SK-N-SH (cell line): ENCODE data around the gene TNFRSF11A. TPM values are rescaled to one million over a fixed set of nuclear protein-coding genes. Genes with fewer than 3 reads are reported as not detected.

ENCODE experiments used
- CTCF ChIA-PET: fragments of 300-600, 350-600 bp; formaldehyde crosslinking; extraction: SDS; loops from one replicate; lab custom pipeline; 2021; lab: Yijun Ruan, JAX
- POLR2A ChIA-PET: fragments of 350-600 bp; sonication (Branson Sonifier 250); formaldehyde crosslinking; extraction: SDS; loops from one replicate; lab custom pipeline; 2020; ENCODE audit warnings: antibody characterized with exemption, inconsistent platforms; lab: Yijun Ruan, JAX
- DNase-seq: peaks from one replicate; pipeline ENCODE4 v3.0.0; 2012
- H2AFZ ChIP-seq: fragments of 200-600 bp; sonication (generic); 2 replicates; pipeline ENCODE4 v1.8.1; 2016; ENCODE audit warnings: antibody characterized with exemption, mild to moderate bottlenecking, low read depth
- H3F3A ChIP-seq: fragments of 200-600 bp; sonication (generic); replicated peaks from 2 replicates; pipeline ENCODE3; 2016; ENCODE audit warnings: antibody characterized with exemption, mild to moderate bottlenecking; ENCODE audit not compliant: insufficient read depth
- H3K27ac ChIP-seq, 2 experiments: fragments of 200-500 bp in 1 of 2; fragments of 200-600 bp in 1 of 2; sonication (Bioruptor generic) in 1 of 2; sonication (generic), shearing (Covaris generic) in 1 of 2; 2 replicates each; pipeline versions ENCODE4 v1.5.1 to v1.6.1; 2014 to 2016; ENCODE audit warnings: low read depth in 2 of 2, inconsistent platforms in 1 of 2, low read length in 1 of 2, mild to moderate bottlenecking in 1 of 2, mixed read lengths in 1 of 2
- H3K27me3 ChIP-seq: fragments of 200-600 bp; sonication (generic), shearing (Covaris generic); 2 replicates; pipeline ENCODE4 v1.6.1; 2016; ENCODE audit warnings: mixed run types; ENCODE audit not compliant: insufficient read depth
- H3K36me3 ChIP-seq, 2 experiments: fragments of 200-500 bp in 1 of 2; fragments of 200-600 bp in 1 of 2; sonication (Bioruptor generic) in 1 of 2; sonication (generic) in 1 of 2; replicated peaks in 1 of 2; 2 replicates each; pipeline versions ENCODE3 to v1.5.1; 2014 to 2016; ENCODE audit warnings: low read length in 1 of 2, mild to moderate bottlenecking in 1 of 2; ENCODE audit not compliant: insufficient read depth in 2 of 2, control insufficient read depth in 1 of 2
- H3K4me1 ChIP-seq, 2 experiments: fragments of 200-500 bp in 1 of 2; fragments of 200-600 bp in 1 of 2; sonication (Bioruptor generic) in 1 of 2; sonication (generic), shearing (Covaris generic) in 1 of 2; 2 replicates each; pipeline versions ENCODE4 v1.5.1 to v1.6.1; 2014 to 2016; ENCODE audit warnings: low read depth in 1 of 2, low read length in 1 of 2, mixed run types in 1 of 2; ENCODE audit not compliant: insufficient read depth in 2 of 2, control insufficient read depth in 1 of 2
- H3K4me2 ChIP-seq: fragments of 200-600 bp; sonication (generic), shearing (Covaris generic); 2 replicates; pipeline ENCODE4 v1.6.1; 2017; ENCODE audit warnings: mixed run types
- H3K4me3 ChIP-seq, 2 experiments: fragments of 200-500 bp in 1 of 2; fragments of 200-600 bp in 1 of 2; sonication (Bioruptor generic) in 1 of 2; sonication (generic), shearing (Covaris generic) in 1 of 2; 2 replicates each; pipeline versions ENCODE4 v1.5.1 to v1.8.1; 2014 to 2016; ENCODE audit warnings: low read depth in 2 of 2, inconsistent platforms in 1 of 2, low read length in 1 of 2, mild to moderate bottlenecking in 1 of 2, mixed read lengths in 1 of 2, moderate library complexity in 1 of 2
- H3K79me2 ChIP-seq: fragments of 200-600 bp; sonication (generic); 2 replicates; pipeline ENCODE4 v1.8.1; 2017; ENCODE audit warnings: mild to moderate bottlenecking; ENCODE audit not compliant: insufficient read depth
- H3K9ac ChIP-seq: fragments of 200-600 bp; sonication (generic); 2 replicates; pipeline ENCODE4 v1.6.1; 2017; ENCODE audit warnings: mixed run types
- H3K9me2 ChIP-seq: fragments of 200-600 bp; sonication (generic); 2 replicates; pipeline ENCODE4 v1.6.1; 2017; ENCODE audit warnings: mixed run types
- H3K9me3 ChIP-seq: fragments of 200-600 bp; sonication (generic); 2 replicates; pipeline ENCODE4 v1.6.1; 2017; ENCODE audit warnings: mixed run types, mild to moderate bottlenecking, moderate library complexity
- H4K20me1 ChIP-seq: fragments of 200-600 bp; sonication (generic); 2 replicates; pipeline ENCODE4 v1.6.1; 2017; ENCODE audit warnings: mild to moderate bottlenecking, mixed run types; ENCODE audit not compliant: insufficient read depth
- CTCF ChIP-seq: fragments of 200-600 bp; sonication (generic); IDR thresholded peaks from 2 replicates; pipeline ENCODE4 v1.6.1; 2017; ENCODE audit warnings: antibody characterized with exemption, mild to moderate bottlenecking, moderate library complexity
- EZH2phosphoT487 ChIP-seq: fragments of 200-600 bp; sonication (generic); IDR thresholded peaks from 2 replicates; pipeline ENCODE4 v1.6.1; 2017; ENCODE audit warnings: low read depth, mixed run types, mild to moderate bottlenecking, antibody characterized with exemption, moderate library complexity, borderline replicate concordance
- FOSL2 ChIP-seq: IDR thresholded peaks from 2 replicates; pipeline ENCODE4 v1.4.0; 2012; ENCODE audit warnings: low read depth, mild to moderate bottlenecking, moderate library complexity, borderline replicate concordance
- FOXJ3 ChIP-seq: sonication (generic); formaldehyde crosslinking; IDR thresholded peaks from 2 replicates; pipeline ENCODE4 v1.5.1; 2020; ENCODE audit warnings: mild to moderate bottlenecking, missing genetic modification reagents
- IRF3 ChIP-seq: fragments of 150-350 bp; IDR thresholded peaks from 2 replicates; pipeline ENCODE4 v1.6.1; 2016; ENCODE audit warnings: mild to moderate bottlenecking, low read depth, low read length
- MXI1 ChIP-seq: IDR thresholded peaks from 2 replicates; pipeline ENCODE4 v1.6.1; 2012; ENCODE audit warnings: mild to moderate bottlenecking, low read depth, low read length, improper control_type of control experiment
- RCOR1 ChIP-seq: fragments of 150-350 bp; IDR thresholded peaks from 2 replicates; pipeline ENCODE4 v1.6.1; 2017; ENCODE audit warnings: antibody characterized with exemption, low read length
- TEAD4 ChIP-seq: IDR thresholded peaks from 2 replicates; pipeline ENCODE4 v1.4.0; 2012; ENCODE audit warnings: mild to moderate bottlenecking, borderline replicate concordance; ENCODE audit not compliant: insufficient read depth
- USF2 ChIP-seq: fragments of 150-350 bp; IDR thresholded peaks from 2 replicates; pipeline ENCODE4 v1.6.1; 2017; ENCODE audit warnings: antibody characterized with exemption, low read length, low read depth, borderline replicate concordance
- YY1 ChIP-seq: IDR thresholded peaks from 2 replicates; pipeline ENCODE4 v1.4.0; 2012; ENCODE audit warnings: low read depth, mild to moderate bottlenecking
- WGBS: methylation state at CpG from one replicate; pipeline ENCODE4 v1.1.6; 2017; ENCODE audit warnings: low lambda C conversion rate; 5-methylcytosine and 5-hydroxymethylcytosine counted together
- polyA plus RNA-seq, 3 experiments: library from polyadenylated mRNA; depleted of rRNA; stranded (reverse); fragments of >200 nt; gene quantifications; 2 replicates each; pipeline ENCODE4 v1.2.3, GENCODE V29; 2012
- TF ChIP-seq, protein P1 (sequence below): IDR thresholded peaks from 2 replicates; pipeline ENCODE4 v1.4.0; 2012; ENCODE audit warnings: low read depth, borderline replicate concordance

Gene TNFRSF11A
- polyA plus RNA-seq, 1 of the 3 experiments (the other 2 are of a cell fraction), result 5.1 TPM

DNA sequence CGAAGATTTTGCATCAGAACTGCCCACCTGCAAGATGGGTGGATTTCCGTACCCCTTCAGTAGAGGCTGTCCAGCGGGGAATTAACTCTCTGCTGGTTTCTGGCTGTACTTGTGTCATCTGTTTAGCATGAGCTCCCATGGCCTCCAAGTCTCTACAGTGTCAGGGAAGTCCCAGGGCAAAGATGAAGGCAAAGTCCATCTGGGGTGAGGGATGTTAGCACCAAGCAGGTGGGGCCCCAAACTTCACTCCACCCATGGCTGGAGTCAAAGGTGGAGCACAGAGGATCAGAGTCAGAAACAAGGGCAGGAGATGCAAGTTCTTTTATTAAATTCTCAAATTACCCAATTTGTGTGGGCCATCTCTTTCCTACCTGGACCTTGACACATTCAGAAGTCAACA lies 78.0 kb downstream of the TNFRSF11A start:
- Histone ChIP-seq H3K9ac (no peak overlapping the region), H3K4me3 (no peak overlapping the region), H3K27me3 (no peaks in the 10 kb centered on the region), H3K4me2 (no peak overlapping the region), H4K20me1 (no peaks in the 10 kb centered on the region), H3K79me2 (no peaks in the 10 kb centered on the region), H3F3A (no peaks in the 10 kb centered on the region), H3K27ac (no peak overlapping the region), H3K4me1 (0 out of 4 replicates have a peak, but pooled peaks cover 0 to 2% of the 10 kb centered on the region in 2 experiments), H3K9me3 (no peaks in the 10 kb centered on the region), H3K9me2 (no peaks in the 10 kb centered on the region), H2AFZ (no peak overlapping the region), H3K36me3 (no peaks in the 10 kb centered on the region)
- DNase-seq, result no peak
- WGBS, result no CpG with 5 or more reads among the region's 3 CpGs
- CTCF ChIA-PET, result interaction anchor here (0.5 to 0.6 kb wide), 2 partner anchors 19 to 272 kb away, joined by 3 read pairs; no protein-coding TSS in a partner anchor
- POLR2A ChIA-PET, result no interaction called here
- no peak for TF ChIP-seq YY1
- TF ChIP-seq USF2, result no peak
- no peak for TF ChIP-seq IRF3
- TF ChIP-seq CTCF, result no peak
- TF ChIP-seq, protein P1, sequence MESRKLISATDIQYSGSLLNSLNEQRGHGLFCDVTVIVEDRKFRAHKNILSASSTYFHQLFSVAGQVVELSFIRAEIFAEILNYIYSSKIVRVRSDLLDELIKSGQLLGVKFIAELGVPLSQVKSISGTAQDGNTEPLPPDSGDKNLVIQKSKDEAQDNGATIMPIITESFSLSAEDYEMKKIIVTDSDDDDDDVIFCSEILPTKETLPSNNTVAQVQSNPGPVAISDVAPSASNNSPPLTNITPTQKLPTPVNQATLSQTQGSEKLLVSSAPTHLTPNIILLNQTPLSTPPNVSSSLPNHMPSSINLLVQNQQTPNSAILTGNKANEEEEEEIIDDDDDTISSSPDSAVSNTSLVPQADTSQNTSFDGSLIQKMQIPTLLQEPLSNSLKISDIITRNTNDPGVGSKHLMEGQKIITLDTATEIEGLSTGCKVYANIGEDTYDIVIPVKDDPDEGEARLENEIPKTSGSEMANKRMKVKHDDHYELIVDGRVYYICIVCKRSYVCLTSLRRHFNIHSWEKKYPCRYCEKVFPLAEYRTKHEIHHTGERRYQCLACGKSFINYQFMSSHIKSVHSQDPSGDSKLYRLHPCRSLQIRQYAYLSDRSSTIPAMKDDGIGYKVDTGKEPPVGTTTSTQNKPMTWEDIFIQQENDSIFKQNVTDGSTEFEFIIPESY, result no peak
- no peak for TF ChIP-seq FOSL2
- no peak for TF ChIP-seq FOXJ3 (CRISPR knock-in tag)
- no peak for TF ChIP-seq EZH2phosphoT487
- TF ChIP-seq TEAD4, result no peak
- TF ChIP-seq RCOR1, result no peak
- TF ChIP-seq MXI1, result no peak
